ENCODE measurements around the gene STIL.

GRCh38 chr1:47228644-47229030, 85.3 kb downstream of the STIL start:
- TF ChIP-seq POLR2A (IDR thresholded peaks at IDR 0.05; ENCODE audit: extremely low read depth, insufficient read length) (no peak), CTCF (IDR thresholded peaks at IDR 0.05; ENCODE audit: low read depth, low read length) (no peak)
